SKM-1 (cell line): ENCODE measurements around the gene GSTM1.

Source experiments
- DNase-seq: peaks from one replicate; lab custom pipeline; 2025; ENCODE audit not compliant: unreplicated experiment; lab: John Stamatoyannopoulos, UW

The GSTM1 gene

GRCh38 chr1:109726007-109726406, 38.4 kb downstream of the GSTM1 start:
- DNase-seq = no peak

- no peak for DNase-seq
These were observed 39.2 kb downstream of the GSTM1 start for GRCh38 chr1:109726728-109727373.

- DNase-seq = no peak
These were observed 41.3 kb downstream of the GSTM1 start for GRCh38 chr1:109728870-109729269.

GRCh38 chr1:109730666-109731065, 43.0 kb downstream of the GSTM1 start:
- DNase-seq = no peak

- DNase-seq = no peak
These were observed 44.8 kb downstream of the GSTM1 start for GRCh38 chr1:109732390-109732881.

DNA sequence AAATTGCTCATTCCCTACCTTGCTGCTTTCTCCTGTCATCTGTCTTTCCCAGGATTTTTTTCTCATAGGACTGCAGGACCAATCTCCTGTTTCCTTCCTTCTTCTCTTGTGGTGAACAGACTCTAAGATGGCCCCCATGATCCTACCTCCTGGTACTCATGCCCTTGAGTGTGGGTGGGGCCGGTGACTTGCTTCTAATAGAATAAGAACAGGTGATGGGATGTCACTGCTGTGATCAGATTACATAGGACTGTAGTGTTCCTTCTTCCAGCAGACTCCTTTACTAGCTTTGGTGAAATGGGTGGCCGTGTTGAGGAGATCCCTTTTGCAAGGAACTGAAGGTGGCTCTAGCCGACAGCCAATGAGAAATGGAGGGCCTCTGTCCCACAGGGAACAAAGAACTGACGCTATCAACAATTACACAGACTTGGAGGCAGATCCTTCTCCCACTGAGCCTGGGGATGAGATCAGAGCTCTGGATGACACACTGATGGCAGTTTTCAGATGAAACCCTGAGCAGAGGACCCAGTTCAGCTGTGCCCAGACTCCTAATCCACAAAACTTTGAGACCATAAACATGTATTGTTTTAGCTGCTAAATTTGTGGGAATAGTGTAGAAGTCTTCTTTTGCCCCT, 45.7 kb downstream of the GSTM1 start:
- no peak for DNase-seq

DNA sequence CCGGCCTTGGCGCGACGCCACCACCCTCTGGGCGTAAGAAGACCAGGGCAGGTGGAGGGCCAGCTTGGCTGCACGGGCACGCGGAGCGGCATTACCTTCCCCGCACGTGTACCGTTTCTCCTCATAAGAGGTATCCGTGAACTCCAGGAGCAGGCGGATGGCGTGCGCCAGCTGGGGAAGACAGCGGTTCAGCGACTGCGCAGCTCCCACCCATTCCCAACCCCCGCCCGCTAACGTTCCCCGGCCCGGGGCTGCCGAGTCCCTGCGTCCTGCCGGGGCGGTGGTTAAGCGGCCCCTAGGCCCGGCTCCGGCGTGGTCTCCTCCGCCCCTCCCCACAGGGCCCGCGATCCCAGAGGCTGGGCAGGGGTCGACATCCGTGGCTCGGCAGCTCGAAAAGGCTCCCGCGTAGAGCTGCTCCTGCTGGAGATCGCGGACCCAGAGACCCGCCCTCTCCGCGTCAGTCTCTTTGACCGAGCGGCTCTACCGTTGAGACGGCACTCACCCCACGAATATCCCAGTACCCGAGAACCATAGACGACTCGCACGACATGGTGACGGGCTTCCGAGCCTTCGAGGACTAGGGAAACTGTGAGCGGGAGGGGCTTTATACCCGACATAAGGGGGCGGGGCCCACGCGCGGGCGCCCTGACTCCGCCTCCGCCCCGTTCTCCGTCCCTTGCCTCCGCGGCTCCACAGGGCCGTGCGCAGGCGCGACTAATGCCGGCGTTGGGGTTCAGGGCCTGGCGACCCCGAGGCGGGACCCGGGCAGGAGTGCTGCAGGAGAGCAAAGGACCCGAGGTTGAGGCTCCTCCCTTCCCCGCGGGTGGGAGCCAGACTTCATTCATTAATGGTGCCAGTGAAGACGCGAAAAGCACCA, 52.4 kb downstream of the GSTM1 start:
- peak; percentile 36 for DNase-seq

DNA sequence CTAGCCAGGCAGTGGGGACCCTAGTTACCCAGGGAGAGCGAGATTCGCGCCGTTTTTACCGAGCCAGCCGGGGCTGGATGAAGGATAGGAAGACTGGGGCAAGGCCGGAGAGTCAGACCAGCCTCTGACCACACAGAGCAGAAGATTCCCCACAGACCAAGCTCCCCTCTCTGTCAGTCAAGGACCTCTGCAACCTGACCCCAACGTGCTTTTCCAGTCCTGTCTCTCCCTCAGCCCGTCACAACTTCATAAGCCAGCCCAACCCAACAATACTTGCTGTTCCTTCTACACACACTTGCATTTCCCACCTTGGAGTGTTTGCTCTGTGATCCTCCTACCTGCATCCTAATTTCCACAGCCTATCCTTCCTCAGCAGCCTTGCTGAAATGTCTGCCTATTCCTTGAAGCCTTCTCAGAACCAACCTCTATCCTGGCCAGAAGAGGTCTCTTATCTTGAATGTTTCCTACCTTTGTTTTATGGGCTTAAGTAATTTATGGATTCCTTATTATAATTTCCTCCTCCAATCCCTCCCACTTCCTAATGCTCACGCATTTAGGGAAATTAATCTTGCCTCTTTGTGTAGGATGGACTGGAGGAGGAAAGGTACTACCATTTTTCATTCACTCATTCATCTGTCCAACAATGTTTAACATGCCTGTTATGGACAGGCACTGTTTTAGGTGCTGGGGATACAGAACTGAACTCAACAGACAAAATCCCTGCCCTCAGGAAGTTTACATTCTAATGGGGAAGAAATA, 53.2 kb downstream of the GSTM1 start, which contains the start of gene GSTM3:
Gene GSTM3, minus strand, starts transcription at position 424 of the 759 bp plus-strand sequence. CDS start 751 bp downstream, outside the sequence.
- DNase-seq = no peak
